ENCODE measurements around the gene KIAA0319L. TPM values are rescaled to one million over a fixed set of nuclear protein-coding genes. Genes with fewer than 3 reads are reported as not detected.

The KIAA0319L gene
- total RNA-seq, 1 donor from 2014 or later = 102 TPM

GRCh38 chr1:35406103-35406502 lies 151.1 kb downstream of the KIAA0319L start:
- no peak for DNase-seq (ENCODE audit: extremely low read depth, low read depth, low spot score)

GRCh38 chr1:35401049-35401448 lies 156.2 kb downstream of the KIAA0319L start:
- DNase-seq (ENCODE audit: extremely low read depth, low read depth, low spot score) = no peak

- no peak for DNase-seq (ENCODE audit: extremely low read depth, low read depth, low spot score)
These were observed 158.5 kb downstream of the KIAA0319L start for GRCh38 chr1:35398739-35399138.

- DNase-seq (ENCODE audit: extremely low read depth, low read depth, low spot score) = no peak
These were observed 162.8 kb downstream of the KIAA0319L start for GRCh38 chr1:35394386-35394785.

- no peak for DNase-seq (ENCODE audit: extremely low read depth, low read depth, low spot score)
These were observed 166.4 kb downstream of the KIAA0319L start for GRCh38 chr1:35390600-35391494.

GRCh38 chr1:35386959-35387358 lies 170.2 kb downstream of the KIAA0319L start:
- DNase-seq (ENCODE audit: extremely low read depth, low read depth, low spot score) = no peak

GRCh38 chr1:35386290-35386689 lies 170.9 kb downstream of the KIAA0319L start:
- DNase-seq (ENCODE audit: extremely low read depth, low read depth, low spot score) = no peak

Other genes starting within 250 kb of the KIAA0319L start
- 23.4 and 28.5 TPM in 2 replicates for gene NCDN, start 396 bp upstream of the KIAA0319L start, total RNA-seq
- gene TFAP2E, start 15.9 kb upstream of the KIAA0319L start, total RNA-seq = 0.24 TPM in 1 of 2 replicates, not detected in the other
- 72.8 and 86.3 TPM in 2 replicates for gene PSMB2, start 84.1 kb upstream of the KIAA0319L start, total RNA-seq
- gene C1orf216, start 161.5 kb upstream of the KIAA0319L start, total RNA-seq = 21.1 and 24.5 TPM in 2 replicates
- gene CLSPN, start 212.6 kb upstream of the KIAA0319L start, total RNA-seq = 2.6 and 5.1 TPM in 2 replicates

Data from glomerular endothelial cell (primary cell).